ENCODE results near the gene ARHGAP10.

DNA sequence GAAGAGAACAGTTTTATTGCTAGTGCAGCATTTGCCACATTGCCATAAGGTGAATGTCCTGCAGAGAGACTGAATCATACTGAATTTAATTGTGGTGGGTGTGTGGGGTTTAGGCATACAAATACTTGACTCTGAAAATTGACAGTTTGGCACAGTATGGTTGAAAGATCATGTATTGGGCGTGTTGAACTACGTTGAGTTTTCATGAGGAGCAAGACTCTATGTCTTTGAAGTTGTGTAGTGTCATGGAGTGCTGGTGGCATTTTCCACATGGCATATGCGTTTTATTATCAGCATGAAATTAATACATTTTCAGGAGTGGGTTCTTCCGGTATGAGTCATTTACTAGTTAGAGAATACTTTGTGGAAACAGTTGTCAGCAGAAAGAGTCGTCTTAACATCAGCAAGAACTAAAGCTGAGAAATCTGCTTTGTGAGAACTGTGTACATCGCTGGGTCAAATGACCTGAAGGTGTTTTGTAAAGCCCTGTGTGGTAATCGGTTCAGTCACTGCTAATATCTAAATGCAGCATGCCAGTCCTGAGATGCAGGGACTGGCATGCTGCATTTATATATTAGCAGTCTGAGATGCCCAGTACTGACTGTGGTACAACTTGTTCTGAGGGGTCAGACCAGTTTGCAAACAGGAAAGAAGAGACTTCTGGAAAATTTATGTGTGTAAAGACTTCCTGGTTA lies 50.3 kb downstream of the ARHGAP10 start:
- no peak for TF ChIP-seq EZH2 (IDR thresholded peaks at IDR 0.05; ENCODE audit: borderline replicate concordance, low read depth, low read length, poor library complexity, severe bottlenecking)
- TF ChIP-seq, protein P1, sequence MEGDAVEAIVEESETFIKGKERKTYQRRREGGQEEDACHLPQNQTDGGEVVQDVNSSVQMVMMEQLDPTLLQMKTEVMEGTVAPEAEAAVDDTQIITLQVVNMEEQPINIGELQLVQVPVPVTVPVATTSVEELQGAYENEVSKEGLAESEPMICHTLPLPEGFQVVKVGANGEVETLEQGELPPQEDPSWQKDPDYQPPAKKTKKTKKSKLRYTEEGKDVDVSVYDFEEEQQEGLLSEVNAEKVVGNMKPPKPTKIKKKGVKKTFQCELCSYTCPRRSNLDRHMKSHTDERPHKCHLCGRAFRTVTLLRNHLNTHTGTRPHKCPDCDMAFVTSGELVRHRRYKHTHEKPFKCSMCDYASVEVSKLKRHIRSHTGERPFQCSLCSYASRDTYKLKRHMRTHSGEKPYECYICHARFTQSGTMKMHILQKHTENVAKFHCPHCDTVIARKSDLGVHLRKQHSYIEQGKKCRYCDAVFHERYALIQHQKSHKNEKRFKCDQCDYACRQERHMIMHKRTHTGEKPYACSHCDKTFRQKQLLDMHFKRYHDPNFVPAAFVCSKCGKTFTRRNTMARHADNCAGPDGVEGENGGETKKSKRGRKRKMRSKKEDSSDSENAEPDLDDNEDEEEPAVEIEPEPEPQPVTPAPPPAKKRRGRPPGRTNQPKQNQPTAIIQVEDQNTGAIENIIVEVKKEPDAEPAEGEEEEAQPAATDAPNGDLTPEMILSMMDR (conservative IDR thresholded peaks at IDR 0.05; ENCODE audit: low read depth, low read length) = no peak

Measured in A673 (cell line).